NCI-H69 (cell line): ENCODE measurements around the gene RABGEF1.
"Not testable (repeated sequence)": the region's sequence is repeated elsewhere in the genome, so short reads cannot be mapped to it uniquely, and the experiment has no call there.

Experiments
- DNase-seq: peaks from one replicate; lab custom pipeline; 2025; lab: John Stamatoyannopoulos, UW

Gene RABGEF1

DNA sequence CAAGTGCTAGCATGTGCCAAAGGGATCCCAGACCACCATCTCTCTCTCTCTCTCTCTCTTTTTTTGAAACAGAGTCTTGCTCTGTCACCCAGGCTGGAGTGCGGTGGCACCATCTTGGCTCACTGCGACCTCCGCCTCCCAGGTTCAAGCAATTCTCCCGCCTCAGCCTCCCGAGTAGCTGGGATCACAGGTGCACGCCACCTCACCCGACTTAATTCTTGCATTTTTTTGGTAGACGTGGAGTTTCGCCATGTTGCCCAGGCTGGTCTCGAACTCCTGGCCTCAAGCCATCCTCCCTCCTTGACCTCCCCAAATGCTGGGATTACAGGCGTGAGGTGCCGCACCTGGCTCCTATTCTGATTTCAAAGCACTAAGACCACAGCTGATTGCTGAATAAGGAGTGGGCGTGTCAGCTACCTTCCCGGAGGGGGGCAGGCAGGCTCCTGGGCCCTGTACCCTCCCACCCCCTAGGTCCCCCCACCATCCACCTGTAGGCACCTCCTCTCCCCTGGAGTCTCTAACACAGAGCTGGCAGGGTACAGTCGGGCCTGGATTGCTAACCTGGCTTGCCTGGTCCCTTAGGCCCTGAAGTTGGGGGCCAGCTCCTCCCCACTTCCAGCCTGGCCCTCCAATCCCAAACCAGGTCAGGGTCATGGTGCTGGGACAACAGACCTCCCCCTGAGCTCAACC, 74.8 kb downstream of the RABGEF1 start:
- not testable (repeated sequence) for DNase-seq

DNA sequence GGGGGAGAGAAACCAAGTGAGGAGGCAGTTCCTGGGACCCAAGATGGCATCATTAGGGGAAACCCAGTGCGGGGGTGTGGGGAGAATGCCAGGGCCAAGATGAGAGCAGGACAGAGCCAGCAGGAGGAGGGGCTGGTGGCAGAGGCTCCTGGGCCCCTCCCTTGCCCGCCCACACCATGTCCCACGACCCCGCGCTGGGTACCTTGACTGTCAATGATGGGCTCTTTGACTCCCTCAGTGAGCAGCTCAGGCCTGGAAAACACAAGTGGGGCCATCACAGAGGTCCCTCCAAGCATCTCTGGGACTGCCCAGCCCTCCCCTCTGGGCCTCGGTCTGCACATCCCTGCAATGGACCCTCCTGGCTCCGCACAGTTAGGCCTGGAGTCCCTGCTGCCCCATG, 75.4 kb downstream of the RABGEF1 start:
- no peak for DNase-seq

DNA sequence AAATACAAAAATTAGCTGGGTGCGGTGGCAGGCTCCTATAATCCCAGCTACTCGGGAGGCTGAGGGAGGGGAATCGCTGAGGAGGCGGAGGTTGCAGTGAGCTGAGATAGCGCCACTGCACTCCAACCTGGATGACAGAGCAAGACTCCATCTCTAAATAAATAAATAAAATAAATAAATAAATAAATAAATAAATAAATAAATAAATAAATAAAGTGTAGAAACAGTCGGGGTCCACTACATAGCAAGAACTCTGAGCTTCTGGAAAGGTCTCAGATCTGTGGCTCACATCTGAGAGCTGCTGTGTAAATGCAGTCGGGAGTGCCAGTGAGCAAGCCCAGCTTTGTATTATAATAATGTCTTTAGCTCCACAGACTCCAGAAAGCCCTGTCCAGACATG, 76.1 kb downstream of the RABGEF1 start:
- DNase-seq: not testable (repeated sequence)

GRCh38 chr7:66817208-66817795, 76.8 kb downstream of the RABGEF1 start:
- DNase-seq: not testable (repeated sequence)

- not testable (repeated sequence) for DNase-seq
These were observed 77.4 kb downstream of the RABGEF1 start for GRCh38 chr7:66817956-66818355.

DNA sequence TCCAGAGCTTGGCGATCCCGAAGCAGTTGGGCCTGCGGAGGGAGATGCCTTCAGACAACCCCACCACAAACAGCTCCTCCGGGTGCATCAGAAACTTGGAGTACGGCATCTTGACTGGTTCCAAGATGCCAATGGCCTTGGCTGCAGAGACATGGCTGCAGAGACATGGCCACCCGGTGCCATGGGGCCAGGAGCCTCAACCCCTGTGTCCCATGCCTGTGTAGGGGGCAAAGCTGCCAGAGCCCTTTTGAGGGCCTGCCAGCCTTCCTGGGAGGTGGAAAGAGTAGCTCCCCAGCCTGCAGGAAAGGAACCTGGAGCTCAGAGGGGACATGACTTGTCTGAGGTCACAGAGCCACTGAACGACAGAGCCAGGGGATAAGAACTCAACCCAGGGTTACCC, 83.5 kb downstream of the RABGEF1 start:
- DNase-seq: no peak

- not testable (repeated sequence) for DNase-seq
These were observed 85.0 kb downstream of the RABGEF1 start for GRCh38 chr7:66825538-66825937.

DNA sequence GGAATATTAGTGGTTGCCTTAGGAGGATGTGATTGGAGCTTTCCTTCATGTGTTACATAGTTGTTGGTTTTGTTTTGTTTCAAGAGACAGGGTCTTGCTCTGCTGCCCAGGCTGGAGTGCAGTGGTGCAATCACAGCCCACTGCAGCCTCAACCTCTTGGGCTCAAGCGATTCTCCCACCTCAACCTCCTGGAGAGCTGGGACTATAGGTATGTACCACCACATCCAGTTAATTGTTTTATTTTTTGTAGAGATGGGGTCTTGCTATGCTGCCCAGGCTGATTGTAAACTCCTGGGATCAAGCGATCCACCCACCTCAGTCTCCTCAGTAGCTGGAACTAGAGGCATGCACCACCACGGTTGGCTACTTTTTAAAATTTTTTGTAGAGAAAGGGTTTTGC, 86.1 kb downstream of the RABGEF1 start:
- no peak for DNase-seq

DNA sequence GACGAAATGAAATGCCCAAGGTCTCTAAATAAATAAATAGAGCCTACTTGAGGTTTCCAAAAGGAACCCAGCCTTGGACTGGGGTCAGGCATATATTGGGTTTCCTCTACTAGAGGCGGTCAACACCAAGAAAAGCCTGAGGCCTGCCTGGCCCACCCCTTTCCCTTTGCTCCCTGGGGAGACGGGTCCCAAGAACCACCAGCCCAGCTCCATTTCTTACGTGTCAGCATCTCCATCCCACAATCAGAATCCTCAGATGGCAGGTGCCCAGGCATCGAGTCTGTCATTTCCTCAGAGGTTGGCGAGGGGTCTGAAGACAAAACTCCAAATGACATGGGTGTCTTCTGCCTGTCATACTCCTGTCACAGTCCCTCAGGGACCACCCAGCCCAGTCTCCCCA, 90.4 kb downstream of the RABGEF1 start:
- not testable (repeated sequence) for DNase-seq

GRCh38 chr7:66832531-66833351, 92.2 kb downstream of the RABGEF1 start:
- DNase-seq: no peak

DNA sequence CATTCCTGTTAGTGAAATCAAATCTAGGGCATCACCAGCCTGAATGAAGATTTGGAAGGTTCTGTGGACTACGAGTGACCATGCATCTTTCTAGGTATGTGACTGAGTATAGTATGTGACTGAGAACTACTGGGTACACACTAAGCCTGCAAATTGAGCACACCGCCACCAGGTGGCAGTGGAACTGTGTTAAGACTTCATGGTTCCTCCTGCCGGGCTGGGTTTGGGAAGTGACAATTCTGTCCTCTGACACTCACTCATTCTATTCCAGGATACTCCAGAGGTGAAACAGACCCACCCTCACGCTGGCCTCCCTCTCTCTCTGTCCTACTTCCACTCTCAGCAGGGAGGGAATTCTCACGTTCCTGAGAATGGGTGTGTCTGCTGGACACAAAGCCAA, 96.5 kb downstream of the RABGEF1 start:
- peak; percentile 10 for DNase-seq

- no peak for DNase-seq
These were observed 97.1 kb downstream of the RABGEF1 start for GRCh38 chr7:66837661-66838060.

DNA sequence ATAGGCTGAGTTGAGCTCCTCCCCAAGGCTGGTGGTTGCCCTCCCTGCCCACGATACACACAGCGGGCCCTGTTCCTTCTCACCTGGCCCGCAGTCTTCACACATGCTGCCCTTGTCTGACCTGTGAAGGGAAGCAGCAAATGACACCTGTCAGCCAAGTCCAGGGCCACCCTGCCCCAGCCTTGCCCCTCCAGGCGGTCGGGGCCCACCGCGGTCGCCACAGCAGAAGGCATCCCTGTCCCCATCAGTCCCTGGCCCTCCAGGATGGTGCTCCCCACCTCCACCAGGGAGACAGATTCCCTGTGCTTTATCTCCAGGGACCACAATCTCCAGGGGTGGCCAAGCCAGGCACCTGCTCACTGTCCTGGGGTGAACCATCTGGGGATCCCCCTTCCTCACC, 99.3 kb downstream of the RABGEF1 start:
- no peak for DNase-seq

GRCh38 chr7:66840316-66840715, 99.8 kb downstream of the RABGEF1 start:
- no peak for DNase-seq

- no peak for DNase-seq
These were observed 101.4 kb downstream of the RABGEF1 start for GRCh38 chr7:66841898-66842297.

- not testable (repeated sequence) for DNase-seq
These were observed 103.0 kb downstream of the RABGEF1 start for GRCh38 chr7:66843492-66843891.

DNA sequence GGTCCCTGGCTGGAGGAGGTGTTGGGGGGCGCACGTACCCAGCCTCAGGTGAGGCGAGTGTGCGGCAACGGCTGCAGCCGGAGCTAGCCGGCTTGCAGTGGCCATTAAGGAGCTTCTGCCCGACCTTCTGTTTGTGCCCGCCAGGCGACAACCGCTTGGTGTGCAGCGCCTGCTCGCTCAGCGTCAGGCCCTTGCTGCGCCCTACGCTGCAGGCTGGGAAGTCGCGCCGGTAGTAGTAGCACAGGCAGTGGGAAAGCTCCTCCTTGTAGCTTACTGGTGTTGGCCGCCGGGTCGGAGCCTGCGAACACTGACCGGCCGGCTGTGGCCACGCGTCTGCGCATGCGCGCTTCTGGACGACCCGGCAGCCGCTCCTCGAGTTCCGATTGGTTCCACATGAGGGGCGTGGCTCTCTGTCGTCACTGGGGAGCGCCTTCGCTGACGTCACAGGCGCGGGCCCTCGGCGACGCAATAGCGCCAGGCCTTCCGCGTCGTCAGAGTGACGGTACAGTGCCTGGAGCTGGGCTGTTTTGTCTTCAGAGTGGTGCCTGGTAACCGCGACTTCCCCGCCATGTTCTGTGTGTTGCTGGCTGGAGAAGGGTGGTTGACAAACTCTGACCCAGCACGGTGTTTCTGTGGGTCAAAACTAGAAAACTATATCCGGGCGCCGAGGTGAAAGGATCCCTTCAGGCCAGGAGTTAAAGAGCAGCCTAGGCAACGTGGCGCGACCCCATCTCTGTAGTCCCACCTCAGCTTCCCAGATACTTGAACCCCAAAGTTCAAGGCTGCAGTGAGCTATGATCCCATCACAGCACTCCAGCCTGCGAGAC, 104.2 kb downstream of the RABGEF1 start:
- DNase-seq: peak; percentile 99

DNA sequence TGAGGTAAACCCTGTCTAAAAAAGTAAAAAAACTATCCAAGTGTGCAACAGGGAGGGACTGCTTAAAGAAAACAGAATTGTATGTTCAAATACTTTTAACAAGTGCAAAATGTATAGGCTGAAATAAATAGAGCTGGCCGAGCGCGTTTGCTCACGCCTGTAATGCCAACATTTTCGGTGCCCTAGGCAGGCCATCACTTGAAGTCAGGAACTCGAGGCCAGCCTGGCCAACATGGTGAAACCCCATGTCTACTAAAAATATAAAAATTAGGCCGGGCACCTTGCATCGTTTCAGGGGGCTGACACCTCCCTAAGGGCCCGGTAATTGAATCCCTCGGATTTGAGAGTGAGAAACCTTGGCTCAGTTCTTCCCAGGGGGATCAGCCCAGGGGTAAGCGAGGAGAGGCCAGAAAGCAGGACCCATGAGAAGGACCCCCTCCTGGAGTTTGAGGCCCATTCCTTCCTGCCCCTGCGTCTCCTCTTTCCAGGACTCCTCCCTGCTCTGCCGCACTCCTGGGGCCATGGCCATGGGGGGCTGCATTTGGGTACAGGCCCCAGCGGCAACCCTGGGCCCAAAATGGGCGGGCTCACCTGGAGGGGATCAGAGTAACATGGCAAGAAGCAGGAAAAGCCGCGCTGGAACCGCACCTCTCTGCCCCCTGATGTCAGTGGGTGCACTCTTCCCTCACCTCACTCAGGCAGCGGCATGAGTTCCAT, 105.0 kb downstream of the RABGEF1 start:
- DNase-seq: no peak

GRCh38 chr7:66846096-66846445, 105.5 kb downstream of the RABGEF1 start:
- not testable (repeated sequence) for DNase-seq

- not testable (repeated sequence) for DNase-seq
These were observed 107.0 kb downstream of the RABGEF1 start for GRCh38 chr7:66847523-66847855.
